Stimulated activated CD4-positive, alpha-beta T cell treated with anti-CD3 and anti-CD28 coated beads, Interleukin-2, amount 100 ng/mL, for 48 hours (primary cell): Measurements from ENCODE around the gene HAX1.
"Not testable (repeated sequence)": the region's sequence is repeated elsewhere in the genome, so short reads cannot be mapped to it uniquely, and the experiment has no call there.

ENCODE experiments used
- DNase-seq, 2 donors: peaks; one replicate each; pipeline ENCODE4 v3.0.0-alpha.2; 2020

Gene HAX1

GRCh38 chr1:154288661-154289060 is 16.2 kb downstream of the HAX1 start:
- DNase-seq: no peak

GRCh38 chr1:154290921-154291320 is 18.5 kb downstream of the HAX1 start:
- DNase-seq: no peak

GRCh38 chr1:154295408-154296235 is 23.2 kb downstream of the HAX1 start:
- no peak for DNase-seq

GRCh38 chr1:154301582-154301981 is 29.2 kb downstream of the HAX1 start:
- no peak for DNase-seq

- DNase-seq: no peak
These were observed 32.4 kb downstream of the HAX1 start for GRCh38 chr1:154304664-154305337.

GRCh38 chr1:154306151-154306550 is 33.7 kb downstream of the HAX1 start:
- no peak for DNase-seq

- not testable (repeated sequence) for DNase-seq
These were observed 35.3 kb downstream of the HAX1 start for GRCh38 chr1:154307670-154308270.

GRCh38 chr1:154309136-154309535 is 36.7 kb downstream of the HAX1 start:
- not testable (repeated sequence) for DNase-seq

GRCh38 chr1:154312229-154313065 is 40.0 kb downstream of the HAX1 start:
- not testable (repeated sequence) for DNase-seq

GRCh38 chr1:154313066-154313356 is 40.6 kb downstream of the HAX1 start:
- DNase-seq: no peak

- DNase-seq: not testable (repeated sequence)
These were observed 41.8 kb downstream of the HAX1 start for GRCh38 chr1:154314226-154314625.

- DNase-seq: no peak
These were observed 44.3 kb downstream of the HAX1 start for GRCh38 chr1:154316704-154317103.

- DNase-seq: no peak
These were observed 46.0 kb downstream of the HAX1 start for GRCh38 chr1:154318386-154318785.

GRCh38 chr1:154320882-154321608 is 48.6 kb downstream of the HAX1 start, which contains the start of gene AQP10:
Gene AQP10, plus strand, starts transcription at chr1:154321093. Its CDS starts 63 bp downstream, at chr1:154321156.
- DNase-seq: no peak

- DNase-seq: not testable (repeated sequence)
These were observed 49.1 kb downstream of the HAX1 start for GRCh38 chr1:154321609-154321934.

- DNase-seq: no peak
These were observed 51.1 kb downstream of the HAX1 start for GRCh38 chr1:154323493-154323892.

GRCh38 chr1:154324241-154324640 is 51.8 kb downstream of the HAX1 start:
- DNase-seq: no peak

GRCh38 chr1:154324669-154325582 is 52.5 kb downstream of the HAX1 start, which contains the start of gene ATP8B2:
Gene ATP8B2, plus strand, starts transcription at chr1:154325525. Its CDS starts 2,617 bp downstream, at chr1:154328142.
- peak; percentile 79 to 84 for DNase-seq
